ENCODE data around the gene IGFLR1.

The IGFLR1 gene

GRCh38 chr19:35723671-35724070 lies 18.6 kb downstream of the IGFLR1 start:
- no peak for DNase-seq

GRCh38 chr19:35722897-35723296 lies 19.4 kb downstream of the IGFLR1 start:
- DNase-seq: no peak

- no peak for DNase-seq
These were observed 19.8 kb downstream of the IGFLR1 start for GRCh38 chr19:35722461-35722860.

- no peak for DNase-seq
These were observed 20.9 kb downstream of the IGFLR1 start for GRCh38 chr19:35721374-35721773.

GRCh38 chr19:35720648-35721047 lies 21.6 kb downstream of the IGFLR1 start:
- DNase-seq: no peak

- DNase-seq: no peak
These were observed 22.1 kb downstream of the IGFLR1 start for GRCh38 chr19:35720163-35720524.

GRCh38 chr19:35719402-35720162 lies 22.7 kb downstream of the IGFLR1 start:
- DNase-seq: no peak

- DNase-seq: no peak
These were observed 23.8 kb downstream of the IGFLR1 start for GRCh38 chr19:35718345-35719041.

GRCh38 chr19:35717665-35718344 lies 24.4 kb downstream of the IGFLR1 start, which contains the start of gene KMT2B:
Gene KMT2B (plus strand): TSS chr19:35718003. CDS start chr19:35718019, 16 bp downstream.
- DNase-seq: no peak

GRCh38 chr19:35716801-35717664 lies 25.2 kb downstream of the IGFLR1 start:
- DNase-seq: peak; percentile 87

GRCh38 chr19:35715981-35716800 lies 26.1 kb downstream of the IGFLR1 start:
- no peak for DNase-seq

GRCh38 chr19:35715355-35715809 lies 26.9 kb downstream of the IGFLR1 start:
- DNase-seq: no peak

- no peak for DNase-seq
These were observed 27.5 kb downstream of the IGFLR1 start for GRCh38 chr19:35714601-35715354.

- DNase-seq: no peak
These were observed 28.3 kb downstream of the IGFLR1 start for GRCh38 chr19:35713904-35714495.

GRCh38 chr19:35713506-35713850 lies 28.8 kb downstream of the IGFLR1 start:
- no peak for DNase-seq

- DNase-seq: no peak
These were observed 29.4 kb downstream of the IGFLR1 start for GRCh38 chr19:35712567-35713505.

GRCh38 chr19:35710784-35711723 lies 31.2 kb downstream of the IGFLR1 start:
- DNase-seq: no peak

GRCh38 chr19:35708391-35708790 lies 33.9 kb downstream of the IGFLR1 start:
- DNase-seq: no peak

Data from SHP77 treated with DMSO at 0.1 percent for 48 hours (cell line).